GM12878 (cell line): ENCODE measurements around the gene TM9SF2. TPM values are rescaled to one million over a fixed set of nuclear protein-coding genes. Genes with fewer than 3 reads are reported as not detected.

Experiments used
- ATAC-seq: fragments of 200-7000 bp; cut with Tn5 transposase; 3 replicates; pipeline ENCODE4 v1.9.1; 2020; ENCODE audit warnings: mild to moderate bottlenecking, moderate library complexity
- BruUV-seq: library from RNA; stranded (reverse); fragments of 400-500 nt; replicated peaks from 2 replicates; lab custom pipeline; 2021; lab: Mats Ljungman, UMichigan
- CTCF ChIA-PET: fragments of 300-600 bp; sonication (Branson Sonifier 250); formaldehyde crosslinking; extraction: SDS; loops from one replicate; lab custom pipeline; 2021; ENCODE audit warnings: inconsistent platforms; lab: Yijun Ruan, JAX
- POLR2A ChIA-PET: fragments of 350-600 bp; formaldehyde crosslinking; extraction: SDS; loops from one replicate; lab custom pipeline; 2021; ENCODE audit warnings: inconsistent platforms; lab: Charles Lee
- RAD21 ChIA-PET: fragments of 300-600 bp; sonication (Branson Sonifier 250); formaldehyde crosslinking; loops from one replicate; lab custom pipeline; 2023; ENCODE audit warnings: antibody characterized with exemption; ENCODE audit not compliant: unreplicated experiment; lab: Charles Lee
- SMC1A ChIA-PET: fragments of 300-600 bp; sonication (Branson Sonifier 250); formaldehyde crosslinking; loops from one replicate; lab custom pipeline; 2023; ENCODE audit not compliant: unreplicated experiment, uncharacterized antibody; lab: Charles Lee
- DNase-seq: peaks from one replicate; pipeline ENCODE4 v3.0.0-alpha.2; 2011; ENCODE audit warnings: low read depth, low spot score
- FAIRE-seq: peaks from 3 replicates; lab custom pipeline; 2011; peaks lifted over from hg19 to GRCh38; lab: Jason Lieb, UNC
- H2AFZ ChIP-seq: 2 replicates; pipeline ENCODE4 v1.6.0; 2011; ENCODE audit warnings: low read depth, low read length, control low read depth; ENCODE audit not compliant: control insufficient read depth
- H3K27ac ChIP-seq: 2 replicates; pipeline ENCODE4 v1.5.1; 2011; ENCODE audit warnings: control low read depth; ENCODE audit not compliant: control insufficient read depth, insufficient read depth
- H3K27me3 ChIP-seq, 2 experiments: replicated peaks in 1 of 2; 2 replicates each; pipeline versions ENCODE4 v1.6.0 to v1.6.1; 2011; ENCODE audit warnings: low read length in 1 of 2; ENCODE audit not compliant: control insufficient read depth in 2 of 2, insufficient read depth in 2 of 2
- H3K36me3 ChIP-seq, 2 experiments: 2 replicates each; pipeline ENCODE4 v1.5.1; 2011; ENCODE audit warnings: low read length in 1 of 2; ENCODE audit not compliant: control insufficient read depth in 2 of 2, insufficient read depth in 2 of 2
- H3K4me1 ChIP-seq: 2 replicates; pipeline ENCODE4 v1.6.1; 2011; ENCODE audit warnings: mild to moderate bottlenecking, low read length, moderate library complexity, mixed read lengths; ENCODE audit not compliant: control insufficient read depth, insufficient read depth
- H3K4me2 ChIP-seq: 2 replicates; pipeline ENCODE4 v1.6.0; 2011; ENCODE audit warnings: control low read depth; ENCODE audit not compliant: control insufficient read depth, insufficient read depth
- H3K4me3 ChIP-seq: fragments of 200-600 bp; sonication (generic); 2 replicates; pipeline ENCODE4 v1.5.1; 2016
- H3K79me2 ChIP-seq: 2 replicates; pipeline ENCODE4 v1.6.0; 2011; ENCODE audit warnings: low read length; ENCODE audit not compliant: control insufficient read depth, insufficient read depth
- H3K9ac ChIP-seq: 2 replicates; pipeline ENCODE4 v1.8.0; 2011; ENCODE audit warnings: low read length, control low read depth, mixed read lengths; ENCODE audit not compliant: control insufficient read depth, insufficient read depth
- H3K9me3 ChIP-seq: replicated peaks from 3 replicates; pipeline ENCODE4 v1.5.1; 2011; ENCODE audit warnings: mild to moderate bottlenecking, low read length; ENCODE audit not compliant: control insufficient read depth, insufficient read depth
- H4K20me1 ChIP-seq: 2 replicates; pipeline ENCODE4 v1.6.0; 2011; ENCODE audit not compliant: control insufficient read depth, insufficient read depth
- MYB ChIP-seq: fragments of 150-350 bp; IDR thresholded peaks from 2 replicates; pipeline ENCODE4 v1.6.1; 2014; ENCODE audit warnings: mild to moderate bottlenecking, low read depth, low read length, borderline replicate concordance
- PAX5 ChIP-seq: IDR thresholded peaks from 2 replicates; pipeline ENCODE4 v1.6.1; 2011; ENCODE audit warnings: low read depth, low read length, borderline replicate concordance
- POLR2AphosphoS2 ChIP-seq: IDR thresholded peaks from 2 replicates; pipeline ENCODE4 v1.6.1; 2011; ENCODE audit warnings: low read depth, mild to moderate bottlenecking, low read length, improper control_type of control experiment, moderate library complexity
- TCF12 ChIP-seq: IDR thresholded peaks from 2 replicates; pipeline ENCODE4 v1.6.1; 2011; ENCODE audit warnings: low read depth, mild to moderate bottlenecking, low read length
- ZNF24 ChIP-seq: fragments of 450-650 bp; IDR thresholded peaks from 2 replicates; pipeline ENCODE4 v1.6.1; 2017; ENCODE audit warnings: antibody characterized with exemption, mild to moderate bottlenecking
- WGBS: methylation state at CpG from one replicate; pipeline ENCODE4 v1.1.6; 2016; ENCODE audit warnings: low lambda C conversion rate; ENCODE audit not compliant: insufficient replicate concordance, insufficient coverage; ENCODE audit errors: missing lambda C conversion rate; 5-methylcytosine and 5-hydroxymethylcytosine counted together
- in situ Hi-C: fragments of 300-500 bp; cut with MboI; formaldehyde crosslinking; loops from 9 replicates; pipeline ENCODE4 v1.14.3; 2018; ENCODE audit warnings: mixed read lengths
- intact Hi-C: fragments of 100-400 bp; cut with micrococcal nuclease; formaldehyde crosslinking; loops from one replicate; pipeline ENCODE4 v1.14.2; 2022; ENCODE audit not compliant: unreplicated experiment
- polyA plus RNA-seq, 11 experiments: library from polyadenylated mRNA; depleted of rRNA in 4 of 11; unstranded in 6 of 11; stranded (reverse) in 5 of 11; fragments of >200 nt; fragmentation: Nextera tagmentation in 4 of 11; fragmentation: Illumina TruSeq in 1 of 11; extraction: Ambion mirVana in 4 of 11; extraction: Trizol in 1 of 11; gene quantifications; 1 replicate in 1 of 11; 2 replicates in 10 of 11; pipeline versions ENCODE4 v1.2.1 to v1.2.3, GENCODE V29; 2011 to 2016; ENCODE audit warnings: inconsistent platforms in 2 of 11, missing spikeins in 2 of 11, low read depth in 1 of 11
- total RNA-seq, 4 experiments: library from RNA; depleted of rRNA in 3 of 4; stranded (reverse); fragments of >200 nt in 3 of 4; fragmentation: Illumina TruSeq in 1 of 4; extraction: Trizol in 1 of 4; gene quantifications; 2 replicates each; pipeline versions ENCODE4 v1.2.1 to v1.2.3, GENCODE V29; 2013 to 2021
- TF ChIP-seq, protein P1 (sequence below): fragments of 450-650 bp; formaldehyde crosslinking; IDR thresholded peaks from 2 replicates; pipeline ENCODE4 v1.4.0; 2022; ENCODE audit warnings: mild to moderate bottlenecking, moderate library complexity
- TF ChIP-seq, protein P2 (sequence below): fragments of 450-650 bp; IDR thresholded peaks from 2 replicates; pipeline ENCODE4 v1.6.1; 2016; ENCODE audit warnings: mild to moderate bottlenecking, moderate library complexity, borderline replicate concordance
- TF ChIP-seq, protein P3 (sequence below): fragments of 450-650 bp; IDR thresholded peaks from 2 replicates; pipeline ENCODE4 v1.6.1; 2018; ENCODE audit warnings: mild to moderate bottlenecking, low read depth, moderate library complexity; ENCODE audit not compliant: partially characterized antibody
- TF ChIP-seq, protein P4 (sequence below): IDR thresholded peaks from 2 replicates; pipeline ENCODE4 v1.6.1; 2012; ENCODE audit warnings: low read length, inconsistent platforms

TM9SF2 gene
- total and polyA plus RNA-seq, 10 of the 15 experiments (the other 5 are each of a cell fraction or from before 2014, with no cell fraction given): 34.6 to 128 (median 79.2) TPM

DNA sequence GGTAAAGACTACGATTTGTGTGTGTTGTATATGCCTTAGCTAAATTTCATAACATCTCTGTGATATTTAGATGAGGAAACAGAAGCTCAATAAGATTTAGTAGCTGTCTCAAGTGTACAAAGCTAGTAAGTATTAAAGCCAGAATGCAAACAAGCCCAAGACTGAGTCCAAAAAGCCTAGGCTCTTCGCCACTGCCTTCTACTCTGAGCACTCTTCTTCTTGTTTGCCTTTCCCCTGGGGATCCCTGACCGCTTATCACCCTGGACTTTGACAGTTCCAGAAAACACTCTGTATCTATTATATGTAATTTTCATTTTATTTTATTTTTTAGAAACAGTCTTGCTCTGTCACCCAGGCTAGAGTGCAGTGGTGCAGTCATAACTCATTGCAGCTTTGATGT is 5.8 kb downstream of the TM9SF2 start (continued):
- TF ChIP-seq, protein P1, sequence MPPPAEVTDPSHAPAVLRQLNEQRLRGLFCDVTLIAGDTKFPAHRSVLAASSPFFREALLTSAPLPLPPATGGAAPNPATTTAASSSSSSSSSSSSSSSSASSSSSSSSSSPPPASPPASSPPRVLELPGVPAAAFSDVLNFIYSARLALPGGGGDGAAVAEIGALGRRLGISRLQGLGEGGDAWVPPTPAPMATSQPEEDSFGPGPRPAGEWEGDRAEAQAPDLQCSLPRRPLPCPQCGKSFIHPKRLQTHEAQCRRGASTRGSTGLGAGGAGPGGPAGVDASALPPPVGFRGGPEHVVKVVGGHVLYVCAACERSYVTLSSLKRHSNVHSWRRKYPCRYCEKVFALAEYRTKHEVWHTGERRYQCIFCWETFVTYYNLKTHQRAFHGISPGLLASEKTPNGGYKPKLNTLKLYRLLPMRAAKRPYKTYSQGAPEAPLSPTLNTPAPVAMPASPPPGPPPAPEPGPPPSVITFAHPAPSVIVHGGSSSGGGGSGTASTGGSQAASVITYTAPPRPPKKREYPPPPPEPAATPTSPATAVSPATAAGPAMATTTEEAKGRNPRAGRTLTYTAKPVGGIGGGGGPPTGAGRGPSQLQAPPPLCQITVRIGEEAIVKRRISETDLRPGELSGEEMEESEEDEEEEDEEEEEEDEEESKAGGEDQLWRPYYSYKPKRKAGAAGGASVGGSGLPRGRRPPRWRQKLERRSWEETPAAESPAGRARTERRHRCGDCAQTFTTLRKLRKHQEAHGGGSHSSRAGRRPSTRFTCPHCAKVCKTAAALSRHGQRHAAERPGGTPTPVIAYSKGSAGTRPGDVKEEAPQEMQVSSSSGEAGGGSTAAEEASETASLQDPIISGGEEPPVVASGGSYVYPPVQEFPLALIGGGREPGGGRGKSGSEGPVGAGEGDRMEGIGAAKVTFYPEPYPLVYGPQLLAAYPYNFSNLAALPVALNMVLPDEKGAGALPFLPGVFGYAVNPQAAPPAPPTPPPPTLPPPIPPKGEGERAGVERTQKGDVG (CRISPR knock-in tag): no peak
- no peak for TF ChIP-seq PAX5

DNA sequence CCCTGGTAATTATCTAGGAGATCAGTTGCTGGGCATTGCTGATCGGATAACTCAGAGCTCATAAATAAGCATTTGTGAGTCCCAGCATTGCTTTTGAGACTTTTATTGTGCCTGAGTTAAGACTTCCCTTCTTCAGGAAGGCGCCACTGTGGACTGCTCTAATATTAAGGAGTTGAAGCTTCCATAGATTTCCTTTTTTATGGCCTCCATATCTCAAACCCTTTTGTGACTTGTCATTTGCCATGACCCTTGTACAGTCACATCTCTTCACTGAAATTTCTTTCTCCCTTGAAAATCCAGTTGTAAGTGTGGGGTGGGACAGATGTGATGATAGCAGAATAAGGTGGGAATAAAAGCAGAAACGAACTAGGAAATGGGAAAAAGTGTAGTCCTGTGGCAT is 6.3 kb downstream of the TM9SF2 start:
- H3K4me1 ChIP-seq: peaks cover 12% of the 10 kb centered on the region; the same call in 1 of the 2 replicates
- H3K79me2 ChIP-seq: peaks cover 99% of the 10 kb centered on the region
- ChIA-PET CTCF (interaction anchor here (0.9 to 7.6 kb wide), 16 partner anchors 10 to 241 kb away, joined by 3 to 97 read pairs (median 5); partner anchors contain the start of gene CLYBL), RAD21 (interaction anchor here (0.6 to 5.7 kb wide), 8 partner anchors 9 to 242 kb away, joined by 3 to 44 read pairs (median 4); no protein-coding TSS in a partner anchor), POLR2A (interaction anchor here (1.0 kb wide), 1 partner anchor 20 kb away, joined by 3 read pairs; no protein-coding TSS in a partner anchor), SMC1A (interaction anchor here (0.8 to 8.4 kb wide), 10 partner anchors 9 to 331 kb away, joined by 3 to 94 read pairs (median 5); no protein-coding TSS in a partner anchor)
- no peaks in the 10 kb centered on the region for H4K20me1 ChIP-seq
- FAIRE-seq: no peak
- no peaks in the 10 kb centered on the region for H3K27me3 ChIP-seq
- no TSS peak for BruUV-seq
- no peak overlapping the region for H2AFZ ChIP-seq
- H3K36me3 ChIP-seq: peaks cover 6 to 15% of the 10 kb centered on the region in 2 experiments
- H3K4me2 ChIP-seq: peak overlapping the region; percentile 54
- WGBS: 83% methylated on average over 3 of the region's 3 CpGs
- no peak for ATAC-seq
- no peak overlapping the region for H3K9ac ChIP-seq
- no peak for DNase-seq
- peaks cover 13% of the 10 kb centered on the region for H3K9me3 ChIP-seq
- in situ Hi-C loops: no loop called here
- peak overlapping the region; percentile 7; the same call in 1 of the 2 replicates for H3K27ac ChIP-seq
- no peak overlapping the region; the same call in 1 of the 2 replicates for H3K4me3 ChIP-seq
- intact Hi-C loops: loop anchor here (2.0 to 10.0 kb wide), 2 partner anchors 35 to 203 kb away; partner anchors contain the start of gene GPR183
- TF ChIP-seq, protein P2, sequence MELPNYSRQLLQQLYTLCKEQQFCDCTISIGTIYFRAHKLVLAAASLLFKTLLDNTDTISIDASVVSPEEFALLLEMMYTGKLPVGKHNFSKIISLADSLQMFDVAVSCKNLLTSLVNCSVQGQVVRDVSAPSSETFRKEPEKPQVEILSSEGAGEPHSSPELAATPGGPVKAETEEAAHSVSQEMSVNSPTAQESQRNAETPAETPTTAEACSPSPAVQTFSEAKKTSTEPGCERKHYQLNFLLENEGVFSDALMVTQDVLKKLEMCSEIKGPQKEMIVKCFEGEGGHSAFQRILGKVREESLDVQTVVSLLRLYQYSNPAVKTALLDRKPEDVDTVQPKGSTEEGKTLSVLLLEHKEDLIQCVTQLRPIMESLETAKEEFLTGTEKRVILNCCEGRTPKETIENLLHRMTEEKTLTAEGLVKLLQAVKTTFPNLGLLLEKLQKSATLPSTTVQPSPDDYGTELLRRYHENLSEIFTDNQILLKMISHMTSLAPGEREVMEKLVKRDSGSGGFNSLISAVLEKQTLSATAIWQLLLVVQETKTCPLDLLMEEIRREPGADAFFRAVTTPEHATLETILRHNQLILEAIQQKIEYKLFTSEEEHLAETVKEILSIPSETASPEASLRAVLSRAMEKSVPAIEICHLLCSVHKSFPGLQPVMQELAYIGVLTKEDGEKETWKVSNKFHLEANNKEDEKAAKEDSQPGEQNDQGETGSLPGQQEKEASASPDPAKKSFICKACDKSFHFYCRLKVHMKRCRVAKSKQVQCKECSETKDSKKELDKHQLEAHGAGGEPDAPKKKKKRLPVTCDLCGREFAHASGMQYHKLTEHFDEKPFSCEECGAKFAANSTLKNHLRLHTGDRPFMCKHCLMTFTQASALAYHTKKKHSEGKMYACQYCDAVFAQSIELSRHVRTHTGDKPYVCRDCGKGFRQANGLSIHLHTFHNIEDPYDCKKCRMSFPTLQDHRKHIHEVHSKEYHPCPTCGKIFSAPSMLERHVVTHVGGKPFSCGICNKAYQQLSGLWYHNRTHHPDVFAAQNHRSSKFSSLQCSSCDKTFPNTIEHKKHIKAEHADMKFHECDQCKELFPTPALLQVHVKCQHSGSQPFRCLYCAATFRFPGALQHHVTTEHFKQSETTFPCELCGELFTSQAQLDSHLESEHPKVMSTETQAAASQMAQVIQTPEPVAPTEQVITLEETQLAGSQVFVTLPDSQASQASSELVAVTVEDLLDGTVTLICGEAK: no peak
- TF ChIP-seq TCF12 (no peak), ZNF24 (no peak), MYB (no peak), POLR2AphosphoS2 (no peak)
- TF ChIP-seq, protein P3, sequence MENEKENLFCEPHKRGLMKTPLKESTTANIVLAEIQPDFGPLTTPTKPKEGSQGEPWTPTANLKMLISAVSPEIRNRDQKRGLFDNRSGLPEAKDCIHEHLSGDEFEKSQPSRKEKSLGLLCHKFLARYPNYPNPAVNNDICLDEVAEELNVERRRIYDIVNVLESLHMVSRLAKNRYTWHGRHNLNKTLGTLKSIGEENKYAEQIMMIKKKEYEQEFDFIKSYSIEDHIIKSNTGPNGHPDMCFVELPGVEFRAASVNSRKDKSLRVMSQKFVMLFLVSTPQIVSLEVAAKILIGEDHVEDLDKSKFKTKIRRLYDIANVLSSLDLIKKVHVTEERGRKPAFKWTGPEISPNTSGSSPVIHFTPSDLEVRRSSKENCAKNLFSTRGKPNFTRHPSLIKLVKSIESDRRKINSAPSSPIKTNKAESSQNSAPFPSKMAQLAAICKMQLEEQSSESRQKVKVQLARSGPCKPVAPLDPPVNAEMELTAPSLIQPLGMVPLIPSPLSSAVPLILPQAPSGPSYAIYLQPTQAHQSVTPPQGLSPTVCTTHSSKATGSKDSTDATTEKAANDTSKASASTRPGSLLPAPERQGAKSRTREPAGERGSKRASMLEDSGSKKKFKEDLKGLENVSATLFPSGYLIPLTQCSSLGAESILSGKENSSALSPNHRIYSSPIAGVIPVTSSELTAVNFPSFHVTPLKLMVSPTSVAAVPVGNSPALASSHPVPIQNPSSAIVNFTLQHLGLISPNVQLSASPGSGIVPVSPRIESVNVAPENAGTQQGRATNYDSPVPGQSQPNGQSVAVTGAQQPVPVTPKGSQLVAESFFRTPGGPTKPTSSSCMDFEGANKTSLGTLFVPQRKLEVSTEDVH: no peak
- TF ChIP-seq, protein P4, sequence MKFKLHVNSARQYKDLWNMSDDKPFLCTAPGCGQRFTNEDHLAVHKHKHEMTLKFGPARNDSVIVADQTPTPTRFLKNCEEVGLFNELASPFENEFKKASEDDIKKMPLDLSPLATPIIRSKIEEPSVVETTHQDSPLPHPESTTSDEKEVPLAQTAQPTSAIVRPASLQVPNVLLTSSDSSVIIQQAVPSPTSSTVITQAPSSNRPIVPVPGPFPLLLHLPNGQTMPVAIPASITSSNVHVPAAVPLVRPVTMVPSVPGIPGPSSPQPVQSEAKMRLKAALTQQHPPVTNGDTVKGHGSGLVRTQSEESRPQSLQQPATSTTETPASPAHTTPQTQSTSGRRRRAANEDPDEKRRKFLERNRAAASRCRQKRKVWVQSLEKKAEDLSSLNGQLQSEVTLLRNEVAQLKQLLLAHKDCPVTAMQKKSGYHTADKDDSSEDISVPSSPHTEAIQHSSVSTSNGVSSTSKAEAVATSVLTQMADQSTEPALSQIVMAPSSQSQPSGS: no peak
